AG09319 (cell line): ENCODE measurements around the gene RPL35.

Experiments
- DNase-seq: peaks from one replicate; pipeline ENCODE4 v3.0.0-alpha.2; 2010; ENCODE audit warnings: low read depth; ENCODE audit errors: extremely low read depth
- TF ChIP-seq, protein P1 (sequence below): IDR thresholded peaks from 2 replicates; pipeline ENCODE4 v1.5.1; 2011; ENCODE audit warnings: low read depth, mild to moderate bottlenecking, inconsistent platforms, low read length, moderate library complexity

The RPL35 gene

GRCh38 chr9:124868511-124869465 lies 7.0 kb upstream of the RPL35 start:
- TF ChIP-seq, protein P1, sequence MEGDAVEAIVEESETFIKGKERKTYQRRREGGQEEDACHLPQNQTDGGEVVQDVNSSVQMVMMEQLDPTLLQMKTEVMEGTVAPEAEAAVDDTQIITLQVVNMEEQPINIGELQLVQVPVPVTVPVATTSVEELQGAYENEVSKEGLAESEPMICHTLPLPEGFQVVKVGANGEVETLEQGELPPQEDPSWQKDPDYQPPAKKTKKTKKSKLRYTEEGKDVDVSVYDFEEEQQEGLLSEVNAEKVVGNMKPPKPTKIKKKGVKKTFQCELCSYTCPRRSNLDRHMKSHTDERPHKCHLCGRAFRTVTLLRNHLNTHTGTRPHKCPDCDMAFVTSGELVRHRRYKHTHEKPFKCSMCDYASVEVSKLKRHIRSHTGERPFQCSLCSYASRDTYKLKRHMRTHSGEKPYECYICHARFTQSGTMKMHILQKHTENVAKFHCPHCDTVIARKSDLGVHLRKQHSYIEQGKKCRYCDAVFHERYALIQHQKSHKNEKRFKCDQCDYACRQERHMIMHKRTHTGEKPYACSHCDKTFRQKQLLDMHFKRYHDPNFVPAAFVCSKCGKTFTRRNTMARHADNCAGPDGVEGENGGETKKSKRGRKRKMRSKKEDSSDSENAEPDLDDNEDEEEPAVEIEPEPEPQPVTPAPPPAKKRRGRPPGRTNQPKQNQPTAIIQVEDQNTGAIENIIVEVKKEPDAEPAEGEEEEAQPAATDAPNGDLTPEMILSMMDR, result peak; percentile 30
- DNase-seq, result peak; percentile 44

- TF ChIP-seq, protein P1, result no peak
- DNase-seq, result no peak
These were observed 1.7 kb upstream of the RPL35 start for GRCh38 chr9:124863371-124863871.

GRCh38 chr9:124860582-124861341 lies 995 bp downstream of the RPL35 start:
- DNase-seq, result no peak

DNA sequence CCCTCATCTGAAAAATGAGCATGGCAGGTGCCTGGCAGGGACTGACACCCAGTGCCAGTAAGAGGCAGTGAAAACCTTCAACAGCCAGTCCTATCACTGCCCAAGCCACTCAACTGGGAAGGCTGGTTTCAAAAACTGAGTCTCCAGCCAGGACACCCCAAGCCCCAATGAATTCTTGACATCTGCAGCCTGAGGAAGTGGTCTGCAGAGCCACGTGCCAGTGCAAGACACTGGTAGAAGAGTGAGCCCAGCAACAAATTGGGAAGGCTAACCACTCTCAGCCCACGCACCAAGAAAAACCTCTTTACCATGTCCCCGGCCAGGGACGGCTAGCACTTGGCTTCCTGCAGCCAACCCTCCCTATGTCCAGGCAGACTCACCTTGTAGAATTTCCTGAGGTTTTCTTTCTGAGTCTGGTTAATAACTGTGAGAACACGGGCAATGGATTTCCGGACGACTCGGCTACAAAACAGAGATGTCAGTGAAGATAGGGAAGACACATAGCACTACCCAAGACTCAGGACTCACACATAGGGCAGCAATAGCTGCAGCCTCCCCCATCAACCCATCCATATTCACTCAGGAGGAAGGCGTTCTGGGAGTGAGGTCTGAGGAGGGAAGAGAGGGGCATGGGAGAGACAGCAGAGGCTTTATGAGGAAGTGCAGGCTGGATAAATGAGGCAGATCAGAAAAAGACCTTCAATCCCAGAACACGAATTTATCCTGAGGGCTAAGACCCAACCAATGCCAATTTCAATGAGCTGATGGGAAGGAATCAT lies 1.8 kb downstream of the RPL35 start:
- TF ChIP-seq, protein P1, result no peak
- DNase-seq, result no peak

More at GRCh38 chr9:124860582-124861341, 995 bp downstream of the RPL35 start:
- TF ChIP-seq, protein P1, result no peak

DNA sequence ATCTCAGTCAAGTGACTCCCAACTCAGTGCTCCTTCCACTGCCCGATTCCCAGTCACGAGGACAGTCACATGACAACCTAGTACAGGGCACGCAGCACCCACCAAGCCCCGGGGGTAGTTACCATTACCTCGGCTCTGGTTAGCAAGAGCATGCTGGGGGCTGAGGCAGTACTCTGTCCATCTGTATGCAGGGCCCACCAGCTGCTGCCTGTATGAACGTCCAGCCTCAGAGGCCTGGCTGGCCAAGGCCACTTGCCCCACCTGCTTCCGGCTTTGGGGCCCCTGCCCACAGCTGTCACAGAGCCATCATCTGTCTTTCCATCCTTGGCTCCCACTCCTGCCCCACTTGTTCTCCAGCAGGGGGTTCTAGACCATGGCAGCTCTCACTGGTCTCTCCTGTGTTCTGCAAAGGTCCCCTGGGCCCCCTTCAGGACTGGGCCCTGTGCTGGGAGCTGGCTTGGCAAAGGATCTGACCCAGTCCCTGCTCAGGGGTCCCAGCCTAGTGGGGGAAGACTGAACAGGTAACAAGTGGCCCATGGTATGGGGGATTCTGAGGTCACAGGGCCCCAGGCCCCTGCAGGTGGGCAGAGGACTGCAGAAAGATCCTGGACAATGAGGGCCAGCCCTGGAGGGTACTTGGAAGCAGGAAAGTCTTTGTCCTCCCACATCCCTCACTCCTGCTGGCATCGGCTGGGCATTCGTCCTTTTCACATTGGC lies 3.3 kb downstream of the RPL35 start:
- TF ChIP-seq, protein P1, result no peak
- no peak for DNase-seq

DNA sequence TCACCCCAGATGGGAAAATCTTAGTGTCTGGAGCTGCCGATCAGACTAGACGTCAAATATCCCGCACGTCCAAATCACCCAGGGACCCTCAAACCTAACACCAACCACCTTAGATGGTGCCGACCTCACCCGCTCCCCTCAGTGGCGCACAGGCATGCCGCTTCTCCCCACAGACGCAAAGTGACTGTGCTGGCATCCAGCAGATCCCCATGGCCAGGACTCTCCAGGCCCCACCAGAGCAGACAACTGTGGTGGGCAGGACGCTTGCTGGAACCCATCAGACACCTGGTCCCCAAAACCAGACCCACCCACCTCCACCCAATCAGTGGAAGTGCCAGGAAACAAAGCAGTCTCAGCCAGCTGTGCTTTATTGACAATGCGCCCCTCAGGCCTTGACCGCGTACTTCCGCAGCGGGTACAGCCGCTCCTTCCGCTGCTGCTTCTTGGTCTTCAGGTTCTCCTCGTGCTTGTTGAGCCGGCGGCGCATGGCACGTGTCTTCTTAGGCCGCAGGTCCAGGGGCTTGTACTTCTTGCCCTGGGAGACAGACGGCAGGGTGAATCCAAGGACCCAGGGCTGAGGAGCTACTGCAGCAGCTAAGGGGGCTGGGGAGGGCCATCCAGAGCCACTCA lies 4.1 kb downstream of the RPL35 start:
- TF ChIP-seq, protein P1, result no peak
- no peak for DNase-seq
